Natural killer cell (primary cell): ENCODE data around the gene ABCC4. TPM values are rescaled to one million over a fixed set of nuclear protein-coding genes. Genes with fewer than 3 reads are reported as not detected.

ENCODE experiments used
- ATAC-seq, 3 donors: fragments of 150-1000 bp in 2 of 3; fragments of 200-7000 bp in 1 of 3; cut with Tn5 transposase; 1 replicate in 1 of 3; 2 replicates in 2 of 3; pipeline ENCODE4 v1.10.0; 2021; ENCODE audit warnings: mild to moderate bottlenecking in 2 of 3, moderate library complexity in 2 of 3
- DNase-seq, 2 donors: peaks; one replicate each; pipeline versions ENCODE4 v3.0.0 to v3.0.0-alpha.2; 2013 to 2021; ENCODE audit warnings: mixed read lengths in 1 of 2
- H3K27ac ChIP-seq: one replicate; pipeline ENCODE4 v1.5.1; 2013; ENCODE audit warnings: mild to moderate bottlenecking, low read length
- H3K27me3 ChIP-seq: one replicate; pipeline ENCODE4 v1.6.1; 2013; ENCODE audit warnings: low read length; ENCODE audit not compliant: control insufficient read depth, insufficient read depth
- H3K36me3 ChIP-seq: one replicate; pipeline ENCODE4 v1.6.1; 2013; ENCODE audit warnings: low read length; ENCODE audit not compliant: control insufficient read depth, insufficient read depth
- H3K4me1 ChIP-seq: one replicate; pipeline ENCODE4 v1.6.1; 2013; ENCODE audit warnings: low read length; ENCODE audit not compliant: control insufficient read depth, insufficient read depth
- H3K4me3 ChIP-seq: one replicate; pipeline ENCODE4 v1.5.1; 2013; ENCODE audit warnings: low read length
- H3K9me3 ChIP-seq: one replicate; pipeline ENCODE4 v1.6.1; 2013; ENCODE audit warnings: low read length; ENCODE audit not compliant: control insufficient read depth, insufficient read depth
- H3K27ac Mint-ChIP-seq, 2 donors: one replicate each; pipeline ENCODE4 v1.8.0; 2022; ENCODE audit warnings: mild to moderate bottlenecking in 2 of 2, mixed read lengths in 2 of 2, moderate library complexity in 1 of 2
- H3K27me3 Mint-ChIP-seq, 2 donors: one replicate each; pipeline ENCODE4 v1.8.0; 2022; ENCODE audit warnings: low read depth in 2 of 2, mixed read lengths in 2 of 2
- H3K36me3 Mint-ChIP-seq: one replicate; pipeline ENCODE4 v1.8.0; 2022; ENCODE audit warnings: mixed read lengths
- H3K4me1 Mint-ChIP-seq, 2 donors: one replicate each; pipeline ENCODE4 v1.8.0; 2022; ENCODE audit warnings: mixed read lengths in 2 of 2
- H3K4me3 Mint-ChIP-seq: one replicate; pipeline ENCODE4 v1.8.0; 2022; ENCODE audit warnings: mild to moderate bottlenecking, moderate library complexity, mixed read lengths
- H3K9me3 Mint-ChIP-seq, 2 donors: one replicate each; pipeline ENCODE4 v1.8.0; 2022; ENCODE audit warnings: mixed read lengths in 2 of 2
- CTCF ChIP-seq: fragments of 200-600 bp; IDR thresholded peaks from one replicate; pipeline ENCODE4 v1.8.0; 2022; ENCODE audit warnings: antibody characterized with exemption
- WGBS: methylation state at CpG from one replicate; pipeline ENCODE4 v1.1.7; 2013; ENCODE audit warnings: missing lambda C conversion rate; ENCODE audit not compliant: insufficient coverage; 5-methylcytosine and 5-hydroxymethylcytosine counted together
- intact Hi-C: fragments of 100-400 bp; cut with micrococcal nuclease; formaldehyde crosslinking; loops from one replicate; pipeline ENCODE4 v1.14.2; 2022
- total RNA-seq, 4 donors: library from RNA; stranded (reverse); fragments of 120-200 nt in 1 of 4; gene quantifications; one replicate each; pipeline versions ENCODE4 v1.2.3 to v1.2.4, GENCODE V29; 2013 to 2022

Gene ABCC4
- total RNA-seq, 3 donors from 2014 or later (not counting 1 experiment from before 2014, with no cell fraction given): 4.8 to 10.3 (median 6.5) TPM

DNA sequence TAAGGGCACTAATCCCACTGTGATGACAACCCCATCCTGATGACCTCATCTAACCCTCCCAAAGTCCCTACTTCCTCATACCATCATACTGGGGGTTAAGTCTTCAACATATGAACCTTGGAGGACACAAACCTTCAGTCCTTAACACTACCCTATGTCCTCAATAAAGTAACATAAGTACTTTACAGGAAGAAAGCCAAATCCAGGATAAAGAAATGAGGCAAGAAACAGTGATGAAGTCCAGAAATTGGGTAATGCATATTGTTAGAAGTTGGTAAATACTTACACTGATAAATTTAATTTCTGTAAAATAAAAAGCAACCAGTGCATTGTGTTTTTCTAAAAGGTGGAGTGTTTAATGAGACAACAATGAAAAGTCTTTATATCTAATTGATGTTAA, 304.1 kb downstream of the ABCC4 start:
- Mint-ChIP-seq H3K4me1 (no peaks in the 10 kb centered on the region), H3K36me3 (no peaks in the 10 kb centered on the region), H3K27ac (no peak overlapping the region), H3K4me3 (no peak overlapping the region), H3K27me3 (peaks cover 13 to 16% of the 10 kb centered on the region in 2 donors), H3K9me3 (no peaks in the 10 kb centered on the region)
- TF ChIP-seq CTCF: no peak
- Histone ChIP-seq H3K27me3 (peaks cover 3% of the 10 kb centered on the region), H3K4me3 (no peak overlapping the region), H3K9me3 (no peaks in the 10 kb centered on the region), H3K27ac (no peak overlapping the region), H3K4me1 (no peaks in the 10 kb centered on the region), H3K36me3 (no peaks in the 10 kb centered on the region)
- no peak for ATAC-seq
- intact Hi-C loops: no loop called here
- DNase-seq: no peak

DNA sequence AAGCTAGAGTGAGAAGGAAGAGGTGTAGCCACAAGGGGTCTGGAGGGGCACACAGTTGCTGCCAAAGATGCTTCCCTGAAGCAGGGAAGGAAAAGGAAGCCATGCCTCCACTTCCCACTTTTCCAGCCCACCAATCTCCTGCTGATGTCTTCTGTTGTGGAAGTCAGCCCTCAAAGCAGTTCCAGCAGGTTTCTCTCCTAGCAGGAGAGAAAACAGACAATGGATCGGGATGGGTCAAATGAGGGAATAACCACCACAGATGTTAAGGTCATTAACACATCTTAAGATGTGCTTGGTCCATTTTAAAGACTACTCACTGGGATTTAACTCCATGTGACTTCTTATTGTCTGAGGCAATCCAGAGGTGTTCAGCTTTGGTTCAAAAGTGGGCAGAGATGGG, 304.8 kb downstream of the ABCC4 start:
- no peak overlapping the region for H3K4me3 ChIP-seq
- no peaks in the 10 kb centered on the region for H3K27me3 ChIP-seq
- H3K9me3 ChIP-seq: no peaks in the 10 kb centered on the region
- DNase-seq: no peak
- Mint-ChIP-seq H3K9me3 (no peaks in the 10 kb centered on the region), H3K27me3 (peaks cover 8 to 9% of the 10 kb centered on the region in 2 donors), H3K4me3 (no peak overlapping the region), H3K36me3 (no peaks in the 10 kb centered on the region), H3K4me1 (no peaks in the 10 kb centered on the region), H3K27ac (no peak overlapping the region)
- no peak for TF ChIP-seq CTCF
- no peaks in the 10 kb centered on the region for H3K36me3 ChIP-seq
- intact Hi-C loops: no loop called here
- no peak overlapping the region for H3K27ac ChIP-seq
- no peaks in the 10 kb centered on the region for H3K4me1 ChIP-seq
- 91% methylated on average over 1 of the region's 1 CpG for WGBS
- no peak for ATAC-seq

DNA sequence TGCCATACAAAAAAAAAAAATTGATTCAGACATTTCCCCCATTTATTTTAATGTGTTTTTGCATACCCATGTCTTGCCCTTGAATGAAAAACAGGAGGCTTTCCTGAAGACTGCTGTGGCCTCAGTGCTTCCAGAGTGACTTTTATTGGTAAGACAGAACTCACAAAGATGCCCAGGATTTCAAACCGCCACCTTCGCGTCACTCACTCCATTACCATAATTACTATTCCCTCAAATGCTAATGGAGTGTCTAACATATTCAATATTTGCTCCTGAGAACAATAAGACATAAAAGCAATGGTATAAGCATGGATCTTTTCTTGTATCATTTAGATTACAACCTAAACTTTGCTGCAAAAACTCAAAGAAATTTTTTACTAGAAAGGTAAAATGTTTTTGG, 306.7 kb downstream of the ABCC4 start:
- H3K4me1 Mint-ChIP-seq: no peaks in the 10 kb centered on the region
- no peak for DNase-seq
- no peak overlapping the region for H3K4me3 ChIP-seq
- H3K36me3 ChIP-seq: no peaks in the 10 kb centered on the region
- no peak for TF ChIP-seq CTCF
- no peaks in the 10 kb centered on the region for H3K9me3 Mint-ChIP-seq
- no peaks in the 10 kb centered on the region for H3K36me3 Mint-ChIP-seq
- no peak overlapping the region for H3K27ac Mint-ChIP-seq
- no peak for ATAC-seq
- no peaks in the 10 kb centered on the region for H3K4me1 ChIP-seq
- no peaks in the 10 kb centered on the region for H3K9me3 ChIP-seq
- peaks cover 4 to 6% of the 10 kb centered on the region in 2 donors for H3K27me3 Mint-ChIP-seq
- H3K27ac ChIP-seq: no peak overlapping the region
- 95% methylated on average over 3 of the region's 3 CpGs for WGBS
- H3K4me3 Mint-ChIP-seq: no peak overlapping the region
- intact Hi-C loops: no loop called here
- H3K27me3 ChIP-seq: no peaks in the 10 kb centered on the region

DNA sequence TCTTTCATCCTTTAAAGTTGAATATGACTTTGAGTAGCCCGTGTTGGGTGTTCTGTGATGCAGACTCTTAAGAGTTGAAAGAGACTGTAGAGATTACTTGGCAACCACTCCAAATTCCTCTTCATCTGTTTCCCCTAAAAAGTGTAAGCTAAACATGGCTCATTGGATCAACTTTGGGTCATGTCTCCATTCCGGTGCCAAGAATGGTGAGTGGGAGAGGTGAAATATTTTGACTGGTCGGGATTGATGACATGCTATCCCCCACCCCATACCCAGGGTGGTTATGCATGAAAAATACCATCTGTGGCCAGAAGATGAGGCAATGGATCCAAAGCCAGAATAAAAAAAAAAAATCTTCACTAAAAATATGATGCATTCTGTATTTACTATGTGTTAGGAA, 307.6 kb downstream of the ABCC4 start:
- Mint-ChIP-seq H3K9me3 (no peaks in the 10 kb centered on the region), H3K27me3 (peaks cover 4 to 6% of the 10 kb centered on the region in 2 donors), H3K4me3 (no peak overlapping the region), H3K4me1 (no peaks in the 10 kb centered on the region), H3K36me3 (no peaks in the 10 kb centered on the region), H3K27ac (no peak overlapping the region)
- ATAC-seq: no peak
- DNase-seq: no peak
- 71% methylated on average over 1 of the region's 3 CpGs for WGBS
- intact Hi-C loops: no loop called here
- H3K36me3 ChIP-seq: no peaks in the 10 kb centered on the region
- no peak overlapping the region for H3K27ac ChIP-seq
- no peak for TF ChIP-seq CTCF
- no peak overlapping the region for H3K4me3 ChIP-seq
- no peaks in the 10 kb centered on the region for H3K9me3 ChIP-seq
- H3K27me3 ChIP-seq: no peaks in the 10 kb centered on the region
- no peaks in the 10 kb centered on the region for H3K4me1 ChIP-seq
